ENCODE data around the gene HEY2.

HEY2 gene

GRCh38 chr6:125809570-125810170 lies 60.2 kb downstream of the HEY2 start:
- TF ChIP-seq Cebpa-rat (IDR thresholded peaks at IDR 0.05): no peak
- no peak overlapping the region for H3K9ac ChIP-seq
- H3K4me2 ChIP-seq: peak overlapping the region in 3 of 11 experiments; percentile 20 to 41 (median 33); a peak in 4 of 22 replicates

GRCh38 chr6:125810445-125810844 lies 61.0 kb downstream of the HEY2 start:
- H3K36me3 ChIP-seq: peaks cover 0 to 7% (median 0%) of the 10 kb centered on the region in 11 experiments; a peak in 3 of 22 replicates
- H3K9me3 ChIP-seq (replicated peaks in 1 of 11): no peaks in the 10 kb centered on the region
- H3K4me1 ChIP-seq: peaks cover 27 to 51% (median 43%) of the 10 kb centered on the region in 10 experiments
- no peak for TF ChIP-seq Cebpa-rat (IDR thresholded peaks at IDR 0.05)
- peak overlapping the region in 7 of 11 experiments; percentile 13 to 90 (median 70); a peak in 8 of 22 replicates for H3K4me2 ChIP-seq
- H3K4me3 ChIP-seq: no peak overlapping the region
- H3K9ac ChIP-seq: no peak overlapping the region
- peaks cover 0 to 6% (median 0%) of the 10 kb centered on the region in 11 experiments; a peak in 1 of 22 replicates for H3K27me3 ChIP-seq
- H3K27ac ChIP-seq: no peak overlapping the region
- H4K20me1 ChIP-seq: peaks cover 0 to 18% (median 0%) of the 10 kb centered on the region in 11 experiments; a peak in 5 of 22 replicates

More at GRCh38 chr6:125809570-125810170, 60.2 kb downstream of the HEY2 start:
- Histone ChIP-seq H3K27me3 (peaks cover 0 to 6% (median 0%) of the 10 kb centered on the region in 11 experiments; a peak in 1 of 22 replicates), H3K9me3 (replicated peaks in 1 of 11) (no peaks in the 10 kb centered on the region), H3K36me3 (peaks cover 0 to 7% (median 0%) of the 10 kb centered on the region in 11 experiments; a peak in 2 of 22 replicates), H4K20me1 (peaks cover 0 to 18% (median 0%) of the 10 kb centered on the region in 11 experiments; a peak in 5 of 22 replicates), H3K4me1 (peaks cover 23 to 43% (median 35%) of the 10 kb centered on the region in 10 experiments), H3K4me3 (no peak overlapping the region), H3K27ac (no peak overlapping the region)
